Measurements from ENCODE around the gene VASP.

DNA sequence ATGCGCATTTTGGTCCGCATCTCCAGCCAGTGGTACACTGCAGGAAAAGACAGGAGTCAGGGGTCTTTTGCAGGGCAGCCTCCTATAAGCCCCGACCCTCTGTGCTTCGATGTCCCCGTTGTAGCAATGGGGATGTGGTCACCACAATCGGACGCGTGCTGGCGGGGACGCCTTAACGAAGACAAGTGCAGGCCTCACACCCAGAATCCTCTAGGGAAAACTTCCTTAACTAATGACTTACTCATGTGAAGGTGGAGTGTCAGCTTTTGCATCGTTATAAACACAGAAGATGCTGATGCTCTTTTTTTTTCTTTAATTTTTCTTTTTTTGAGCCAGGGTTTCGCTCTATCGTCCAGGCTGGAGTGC is 22.1 kb downstream of the VASP start:
- TF ChIP-seq CTCF (conservative IDR thresholded peaks at IDR 0.05) (no peak), ZFX (IDR thresholded peaks at IDR 0.05) (no peak)

Data from C4-2B (cell line).